Vagina (tissue), 2 donors: ENCODE measurements around the gene LITAFD.

Source experiments
- CTCF ChIP-seq, 3 experiments: fragments of 450-650 bp in 2 of 3; fragments of 200-600 bp in 1 of 3; sonication (generic) in 1 of 3; IDR thresholded peaks; one replicate each; pipeline ENCODE4 v1.5.1; 2017 to 2019; ENCODE audit warnings: antibody characterized with exemption in 3 of 3, mild to moderate bottlenecking in 2 of 3, moderate library complexity in 2 of 3
- POLR2A ChIP-seq, 2 donors: fragments of 450-650 bp; IDR thresholded peaks; one replicate each; pipeline ENCODE4 v1.6.1; 2017; ENCODE audit warnings: antibody characterized with exemption in 2 of 2, mild to moderate bottlenecking in 2 of 2, moderate library complexity in 2 of 2

- TF ChIP-seq CTCF (IDR thresholded peaks at IDR 0.05) (no peak), POLR2A (IDR thresholded peaks at IDR 0.05) (no peak)
These were observed 7.1 kb downstream of the LITAFD start for GRCh38 chr16:8888951-8889892.
